Peyer's patch (tissue), 4 donors: ENCODE data around the gene LMF1. TPM values are rescaled to one million over a fixed set of nuclear protein-coding genes. Genes with fewer than 3 reads are reported as not detected.

Experiments used
- DNase-seq, 3 donors: peaks; one replicate each; pipeline ENCODE4 v3.0.0-alpha.2; 2017 to 2019
- H3K27ac ChIP-seq, 4 donors: fragments of 200-600 bp; sonication (generic); one replicate each; pipeline ENCODE4 v1.5.1; 2016 to 2019
- H3K27me3 ChIP-seq, 2 donors: fragments of 200-600 bp; sonication (generic); one replicate each; pipeline ENCODE4 v1.5.1; 2019
- H3K36me3 ChIP-seq, 3 donors: fragments of 200-600 bp; sonication (generic); one replicate each; pipeline ENCODE4 v1.5.1; 2016 to 2019
- H3K4me1 ChIP-seq, 4 donors: fragments of 200-600 bp; sonication (generic); one replicate each; pipeline ENCODE4 v1.5.1; 2016 to 2019
- H3K4me3 ChIP-seq, 4 donors: fragments of 200-600 bp; sonication (generic); 1 replicate in 3 of 4; 2 replicates in 1 of 4; pipeline ENCODE4 v1.5.1; 2016 to 2019; ENCODE audit warnings: mild to moderate bottlenecking in 1 of 4
- H3K9me3 ChIP-seq, 4 donors: fragments of 200-600 bp; sonication (generic); one replicate each; pipeline ENCODE4 v1.5.1; 2016 to 2019; ENCODE audit warnings: mild to moderate bottlenecking in 1 of 4
- POLR2A ChIP-seq, 2 donors: fragments of 450-650 bp; IDR thresholded peaks; one replicate each; pipeline ENCODE4 v1.5.1; 2017; ENCODE audit warnings: antibody characterized with exemption in 2 of 2, mild to moderate bottlenecking in 2 of 2, moderate library complexity in 2 of 2
- total RNA-seq, 4 donors: library from RNA; depleted of rRNA; stranded (reverse); fragments of >200 nt; gene quantifications; one replicate each; pipeline ENCODE4 v1.1.0, GENCODE V29; 2016
- TF ChIP-seq, protein P1 (sequence below), 6 experiments: fragments of 450-650 bp in 4 of 6; fragments of 200-600 bp in 2 of 6; sonication (generic) in 1 of 6; IDR thresholded peaks; one replicate each; pipeline ENCODE4 v1.5.1; 2017 to 2019; ENCODE audit warnings: antibody characterized with exemption in 6 of 6, mild to moderate bottlenecking in 3 of 6, moderate library complexity in 1 of 6

LMF1 gene
- total RNA-seq, 4 donors from 2014 or later = 16.3 to 85.4 (median 54.6) TPM

GRCh38 chr16:971582-971905, 760 bp upstream of the LMF1 start:
- Histone ChIP-seq H3K4me1 (peaks cover 4 to 15% (median 9%) of the 10 kb centered on the region in 4 donors), H3K36me3 (no peaks in the 10 kb centered on the region), H3K4me3 (peak overlapping the region in 1 of 4 donors; percentile 99), H3K27me3 (no peaks in the 10 kb centered on the region), H3K27ac (no peak overlapping the region), H3K9me3 (no peaks in the 10 kb centered on the region)
- DNase-seq = no peak
- TF ChIP-seq POLR2A (IDR thresholded peaks at IDR 0.05) = no peak
- TF ChIP-seq, protein P1, sequence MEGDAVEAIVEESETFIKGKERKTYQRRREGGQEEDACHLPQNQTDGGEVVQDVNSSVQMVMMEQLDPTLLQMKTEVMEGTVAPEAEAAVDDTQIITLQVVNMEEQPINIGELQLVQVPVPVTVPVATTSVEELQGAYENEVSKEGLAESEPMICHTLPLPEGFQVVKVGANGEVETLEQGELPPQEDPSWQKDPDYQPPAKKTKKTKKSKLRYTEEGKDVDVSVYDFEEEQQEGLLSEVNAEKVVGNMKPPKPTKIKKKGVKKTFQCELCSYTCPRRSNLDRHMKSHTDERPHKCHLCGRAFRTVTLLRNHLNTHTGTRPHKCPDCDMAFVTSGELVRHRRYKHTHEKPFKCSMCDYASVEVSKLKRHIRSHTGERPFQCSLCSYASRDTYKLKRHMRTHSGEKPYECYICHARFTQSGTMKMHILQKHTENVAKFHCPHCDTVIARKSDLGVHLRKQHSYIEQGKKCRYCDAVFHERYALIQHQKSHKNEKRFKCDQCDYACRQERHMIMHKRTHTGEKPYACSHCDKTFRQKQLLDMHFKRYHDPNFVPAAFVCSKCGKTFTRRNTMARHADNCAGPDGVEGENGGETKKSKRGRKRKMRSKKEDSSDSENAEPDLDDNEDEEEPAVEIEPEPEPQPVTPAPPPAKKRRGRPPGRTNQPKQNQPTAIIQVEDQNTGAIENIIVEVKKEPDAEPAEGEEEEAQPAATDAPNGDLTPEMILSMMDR (IDR thresholded peaks at IDR 0.05) = no peak

GRCh38 chr16:970386-970765, 408 bp downstream of the LMF1 start:
- no peak for TF ChIP-seq POLR2A (IDR thresholded peaks at IDR 0.05)
- TF ChIP-seq, protein P1 (IDR thresholded peaks at IDR 0.05) = no peak
- DNase-seq = no peak
- no peaks in the 10 kb centered on the region for H3K27me3 ChIP-seq
- H3K4me3 ChIP-seq = peak overlapping the region; percentile 85 to 99 (median 96)
- peaks cover 4 to 15% (median 9%) of the 10 kb centered on the region in 4 donors for H3K4me1 ChIP-seq
- peak overlapping the region; percentile 66 to 89 (median 84) for H3K27ac ChIP-seq
- no peaks in the 10 kb centered on the region for H3K36me3 ChIP-seq
- no peaks in the 10 kb centered on the region for H3K9me3 ChIP-seq

GRCh38 chr16:969508-970385, 1.0 kb downstream of the LMF1 start:
- Histone ChIP-seq H3K36me3 (no peaks in the 10 kb centered on the region), H3K27ac (peak overlapping the region; percentile 66 to 89 (median 84)), H3K9me3 (no peaks in the 10 kb centered on the region), H3K4me3 (peak overlapping the region; percentile 85 to 99 (median 96)), H3K27me3 (no peaks in the 10 kb centered on the region), H3K4me1 (peaks cover 4 to 15% (median 9%) of the 10 kb centered on the region in 4 donors)
- no peak for TF ChIP-seq POLR2A (IDR thresholded peaks at IDR 0.05)
- TF ChIP-seq, protein P1 (IDR thresholded peaks at IDR 0.05) = no peak
- no peak for DNase-seq

GRCh38 chr16:968620-969019, 2.2 kb downstream of the LMF1 start:
- peaks cover 4 to 15% (median 9%) of the 10 kb centered on the region in 4 donors for H3K4me1 ChIP-seq
- H3K27me3 ChIP-seq = no peaks in the 10 kb centered on the region
- no peak for TF ChIP-seq POLR2A (IDR thresholded peaks at IDR 0.05)
- TF ChIP-seq, protein P1 (IDR thresholded peaks at IDR 0.05) = no peak
- H3K36me3 ChIP-seq = no peaks in the 10 kb centered on the region
- no peaks in the 10 kb centered on the region for H3K9me3 ChIP-seq
- no peak overlapping the region for H3K4me3 ChIP-seq
- DNase-seq = no peak
- H3K27ac ChIP-seq = no peak overlapping the region

DNA sequence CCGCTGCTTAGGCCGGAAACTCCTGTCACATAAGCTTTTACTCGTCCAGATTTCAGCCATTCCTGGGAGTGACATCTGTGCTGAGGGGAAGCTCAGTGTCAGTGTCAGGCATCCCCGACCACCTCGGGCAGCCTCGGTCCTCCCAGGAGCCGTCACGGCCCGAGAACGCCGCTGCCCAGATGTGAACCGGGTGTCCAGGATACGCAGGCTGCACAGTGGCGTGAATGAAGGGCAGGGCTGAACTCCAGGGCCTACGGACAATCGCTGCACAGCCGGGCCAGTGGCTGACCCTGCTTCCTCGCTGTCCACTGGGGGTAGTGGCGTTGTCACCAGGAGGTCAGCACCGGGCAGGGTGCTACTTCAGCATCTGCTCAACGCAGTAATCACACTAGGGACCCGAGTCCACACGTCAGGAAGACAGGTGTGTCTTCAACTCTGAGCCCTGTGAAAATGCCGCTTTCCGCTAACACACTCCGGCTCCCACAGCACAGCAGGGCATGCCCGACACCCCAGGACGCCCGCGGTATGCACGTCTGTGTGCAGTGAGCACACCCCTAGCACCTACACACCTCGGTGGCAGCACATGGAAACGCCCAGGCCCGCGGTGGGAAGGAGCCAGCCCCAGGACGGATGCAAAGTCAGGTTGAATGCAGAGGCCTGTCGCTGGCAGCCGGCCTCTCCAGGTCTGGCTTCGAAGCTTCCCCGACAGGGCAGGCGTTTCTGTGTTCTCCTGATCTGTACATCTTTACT, 3.1 kb downstream of the LMF1 start:
- Histone ChIP-seq H3K9me3 (no peaks in the 10 kb centered on the region), H3K27me3 (no peaks in the 10 kb centered on the region), H3K4me1 (peaks cover 4 to 15% (median 9%) of the 10 kb centered on the region in 4 donors), H3K27ac (no peak overlapping the region), H3K4me3 (no peak overlapping the region), H3K36me3 (no peaks in the 10 kb centered on the region)
- no peak for DNase-seq
- TF ChIP-seq POLR2A (IDR thresholded peaks at IDR 0.05) = no peak
- TF ChIP-seq, protein P1 (IDR thresholded peaks at IDR 0.05) = no peak
